ENCODE data around the gene KIF16B.

- TF ChIP-seq CTCF (IDR thresholded peaks at IDR 0.05; ENCODE audit: low read depth, low read length): no peak
- TF ChIP-seq EZH2phosphoT487 (IDR thresholded peaks at IDR 0.05; ENCODE audit: low read depth): no peak
Measured at GRCh38 chr20:16424780-16425179, 148.5 kb downstream of the KIF16B start.
